NCI-H1105 (cell line): ENCODE data around the gene MCF2L.

Experiments
- DNase-seq: peaks from one replicate; lab custom pipeline; 2025; lab: John Stamatoyannopoulos, UW

The MCF2L gene

GRCh38 chr13:113083402-113084061 lies 114.5 kb downstream of the MCF2L start:
- peak; percentile 49 for DNase-seq

- no peak for DNase-seq
Observed at GRCh38 chr13:113084094-113084942, 115.3 kb downstream of the MCF2L start.

GRCh38 chr13:113084943-113085540 lies 116.0 kb downstream of the MCF2L start:
- no peak for DNase-seq

GRCh38 chr13:113086031-113086750 lies 117.2 kb downstream of the MCF2L start:
- no peak for DNase-seq

GRCh38 chr13:113086991-113087922 lies 118.2 kb downstream of the MCF2L start:
- DNase-seq = no peak

GRCh38 chr13:113087923-113088690 lies 119.1 kb downstream of the MCF2L start:
- DNase-seq = no peak

GRCh38 chr13:113088691-113089020 lies 119.6 kb downstream of the MCF2L start:
- DNase-seq = no peak

- no peak for DNase-seq
Observed at GRCh38 chr13:113089693-113090414, 120.8 kb downstream of the MCF2L start.

GRCh38 chr13:113090415-113090770 lies 121.4 kb downstream of the MCF2L start:
- DNase-seq = no peak

- no peak for DNase-seq
Observed at GRCh38 chr13:113090806-113091205, 121.8 kb downstream of the MCF2L start.

- no peak for DNase-seq
Observed at GRCh38 chr13:113091211-113091771, 122.3 kb downstream of the MCF2L start.

GRCh38 chr13:113091891-113092775 lies 123.1 kb downstream of the MCF2L start:
- no peak for DNase-seq

GRCh38 chr13:113092776-113093579 lies 124.0 kb downstream of the MCF2L start:
- DNase-seq = no peak

GRCh38 chr13:113093580-113094409 lies 124.8 kb downstream of the MCF2L start:
- DNase-seq = no peak

- no peak for DNase-seq
Observed at GRCh38 chr13:113094410-113094800, 125.4 kb downstream of the MCF2L start.

GRCh38 chr13:113095146-113096051 lies 126.4 kb downstream of the MCF2L start:
- DNase-seq = no peak
